Hematopoietic multipotent progenitor cell treated with erythropoietin and hydrocortisone succinate and interleukin-3 and kit ligand, for 17 days (in vitro differentiated cells): ENCODE measurements around the gene PTRH1.

Experiments
- DNase-seq: peaks from one replicate; pipeline ENCODE4 v3.0.0-alpha.2; 2015; ENCODE audit warnings: low spot score

PTRH1 gene

GRCh38 chr9:127697575-127697974 is 17.9 kb downstream of the PTRH1 start:
- DNase-seq, result no peak

GRCh38 chr9:127694890-127695720 is 20.4 kb downstream of the PTRH1 start:
- no peak for DNase-seq

- no peak for DNase-seq
These were observed 21.8 kb downstream of the PTRH1 start for GRCh38 chr9:127693697-127694096.

- DNase-seq, result no peak
These were observed 22.3 kb downstream of the PTRH1 start for GRCh38 chr9:127693143-127693542.

GRCh38 chr9:127692071-127692470 is 23.4 kb downstream of the PTRH1 start:
- DNase-seq, result no peak

GRCh38 chr9:127690735-127691134 is 24.7 kb downstream of the PTRH1 start:
- no peak for DNase-seq

GRCh38 chr9:127689329-127690000 is 26.0 kb downstream of the PTRH1 start:
- no peak for DNase-seq

- DNase-seq, result no peak
These were observed 28.7 kb downstream of the PTRH1 start for GRCh38 chr9:127686461-127687393.

GRCh38 chr9:127684576-127684975 is 30.9 kb downstream of the PTRH1 start:
- DNase-seq, result no peak

GRCh38 chr9:127683723-127684122 is 31.7 kb downstream of the PTRH1 start:
- no peak for DNase-seq

- no peak for DNase-seq
These were observed 32.9 kb downstream of the PTRH1 start for GRCh38 chr9:127682351-127683136.

- DNase-seq, result no peak
These were observed 34.6 kb downstream of the PTRH1 start for GRCh38 chr9:127680846-127681245.

- DNase-seq, result no peak
These were observed 35.2 kb downstream of the PTRH1 start for GRCh38 chr9:127680226-127680625.

GRCh38 chr9:127679506-127679905 is 36.0 kb downstream of the PTRH1 start:
- no peak for DNase-seq

- no peak for DNase-seq
These were observed 38.8 kb downstream of the PTRH1 start for GRCh38 chr9:127676638-127677037.

GRCh38 chr9:127673234-127673633 is 42.2 kb downstream of the PTRH1 start:
- DNase-seq, result no peak

GRCh38 chr9:127667906-127668305 is 47.6 kb downstream of the PTRH1 start:
- DNase-seq, result no peak

- no peak for DNase-seq
These were observed 48.2 kb downstream of the PTRH1 start for GRCh38 chr9:127667127-127667844.

GRCh38 chr9:127664678-127665507 is 50.6 kb downstream of the PTRH1 start:
- DNase-seq, result no peak

- DNase-seq, result no peak
These were observed 51.2 kb downstream of the PTRH1 start for GRCh38 chr9:127664324-127664677.
